OCI-LY3 (cell line): ENCODE results near the gene ALOX5.

Experiments
- H2AFZ ChIP-seq: fragments of 200-600, 300-600 bp; shearing (Covaris generic); 2 replicates; pipeline ENCODE4 v1.6.0; 2014; ENCODE audit warnings: antibody characterized with exemption, low read depth, low read length
- H3K27ac ChIP-seq: fragments of 200-600, 300-600 bp; sonication (generic); 2 replicates; pipeline ENCODE4 v1.5.1; 2014; ENCODE audit warnings: mild to moderate bottlenecking, low read length, moderate library complexity, mixed read lengths
- H3K27me3 ChIP-seq: fragments of 200-600, 300-600 bp; sonication (generic); 2 replicates; pipeline ENCODE4 v1.6.1; 2014; ENCODE audit warnings: low read depth, low read length, mixed read lengths
- H3K36me3 ChIP-seq: fragments of 200-600, 300-600 bp; sonication (generic); replicated peaks from 2 replicates; pipeline ENCODE3; 2014; ENCODE audit warnings: low read depth, low read length, mixed read lengths
- H3K4me1 ChIP-seq: fragments of 300-600, 200-600 bp; sonication (generic); 2 replicates; pipeline ENCODE4 v1.6.1; 2014; ENCODE audit warnings: low read length, mixed read lengths
- H3K4me2 ChIP-seq: fragments of 200-600, 300-600 bp; sonication (generic); 2 replicates; pipeline ENCODE4 v1.6.1; 2014; ENCODE audit warnings: low read length, mixed read lengths
- H3K4me3 ChIP-seq: fragments of 300-600, 200-600 bp; sonication (generic); 2 replicates; pipeline ENCODE4 v1.5.1; 2014; ENCODE audit warnings: antibody characterized with exemption, mild to moderate bottlenecking, low read length, moderate library complexity
- H3K79me2 ChIP-seq: fragments of 300-600, 200-600 bp; shearing (Covaris generic); 2 replicates; pipeline ENCODE4 v1.6.1; 2014; ENCODE audit warnings: mild to moderate bottlenecking, low read length, mixed read lengths
- H3K9ac ChIP-seq: fragments of 300-600, 200-600 bp; shearing (Covaris generic); 2 replicates; pipeline ENCODE4 v1.6.0; 2014; ENCODE audit warnings: mild to moderate bottlenecking, low read length, moderate library complexity
- H3K9me3 ChIP-seq: fragments of 200-600, 300-600 bp; shearing (Covaris generic); 2 replicates; pipeline ENCODE4 v1.6.1; 2014; ENCODE audit warnings: low read length, mixed read lengths; ENCODE audit not compliant: insufficient read depth
- H4K20me1 ChIP-seq: fragments of 200-600, 300-600 bp; sonication (generic); 2 replicates; pipeline ENCODE4 v1.6.1; 2016; ENCODE audit warnings: low read length, mixed read lengths; ENCODE audit not compliant: insufficient read depth
- CTCF ChIP-seq: fragments of 200-600, 300-600 bp; sonication (generic); IDR thresholded peaks from 2 replicates; pipeline ENCODE4 v1.5.1; 2014; ENCODE audit warnings: antibody characterized with exemption, low read length, low read depth
- EZH2phosphoT487 ChIP-seq: fragments of 200-600 bp; shearing (Covaris generic); IDR thresholded peaks from 2 replicates; pipeline ENCODE4 v1.6.1; 2018; ENCODE audit warnings: antibody characterized with exemption, mixed run types, low read depth

Gene ALOX5

GRCh38 chr10:45416603-45417002 lies 42.6 kb downstream of the ALOX5 start:
- Histone ChIP-seq H3K27ac (no peak overlapping the region), H3K9ac (no peak overlapping the region), H2AFZ (no peak overlapping the region), H3K4me2 (no peak overlapping the region), H3K79me2 (no peaks in the 10 kb centered on the region), H3K9me3 (no peaks in the 10 kb centered on the region), H3K4me3 (no peak overlapping the region), H4K20me1 (no peaks in the 10 kb centered on the region), H3K4me1 (peaks cover 17% of the 10 kb centered on the region), H3K27me3 (no peaks in the 10 kb centered on the region), H3K36me3 (no peaks in the 10 kb centered on the region)
- TF ChIP-seq EZH2phosphoT487 = no peak

- no peak overlapping the region for H2AFZ ChIP-seq
- no peaks in the 10 kb centered on the region for H4K20me1 ChIP-seq
- no peaks in the 10 kb centered on the region for H3K79me2 ChIP-seq
- H3K27ac ChIP-seq = no peak overlapping the region
- TF ChIP-seq CTCF (no peak), EZH2phosphoT487 (no peak)
- no peak overlapping the region for H3K9ac ChIP-seq
- no peaks in the 10 kb centered on the region for H3K36me3 ChIP-seq
- H3K27me3 ChIP-seq = no peaks in the 10 kb centered on the region
- no peak overlapping the region for H3K4me2 ChIP-seq
- no peaks in the 10 kb centered on the region for H3K9me3 ChIP-seq
- no peak overlapping the region for H3K4me3 ChIP-seq
- peaks cover 17% of the 10 kb centered on the region for H3K4me1 ChIP-seq
These were observed 43.7 kb downstream of the ALOX5 start for GRCh38 chr10:45417746-45418145.

- no peaks in the 10 kb centered on the region for H3K36me3 ChIP-seq
- H3K9ac ChIP-seq = no peak overlapping the region; the same call in 1 of the 2 replicates
- H4K20me1 ChIP-seq = no peaks in the 10 kb centered on the region
- no peak overlapping the region for H3K27ac ChIP-seq
- no peak for TF ChIP-seq EZH2phosphoT487
- TF ChIP-seq CTCF = no peak
- H3K79me2 ChIP-seq = no peaks in the 10 kb centered on the region
- H3K4me2 ChIP-seq = peak overlapping the region; percentile 68
- H3K9me3 ChIP-seq = no peaks in the 10 kb centered on the region
- H3K4me3 ChIP-seq = peak overlapping the region; percentile 82
- no peak overlapping the region for H2AFZ ChIP-seq
- peaks cover 17% of the 10 kb centered on the region for H3K4me1 ChIP-seq
- no peaks in the 10 kb centered on the region for H3K27me3 ChIP-seq
These were observed 44.4 kb downstream of the ALOX5 start for GRCh38 chr10:45418417-45418848.

GRCh38 chr10:45418849-45419675 lies 45.0 kb downstream of the ALOX5 start:
- no peaks in the 10 kb centered on the region for H3K36me3 ChIP-seq
- H2AFZ ChIP-seq = peak overlapping the region; percentile 94
- H3K4me2 ChIP-seq = peak overlapping the region; percentile 68
- TF ChIP-seq EZH2phosphoT487 (no peak), CTCF (no peak)
- no peaks in the 10 kb centered on the region for H4K20me1 ChIP-seq
- H3K9me3 ChIP-seq = no peaks in the 10 kb centered on the region
- H3K79me2 ChIP-seq = no peaks in the 10 kb centered on the region
- peak overlapping the region; percentile 82 for H3K4me3 ChIP-seq
- H3K9ac ChIP-seq = peak overlapping the region; percentile 69
- H3K27me3 ChIP-seq = no peaks in the 10 kb centered on the region
- peaks cover 17% of the 10 kb centered on the region for H3K4me1 ChIP-seq
- H3K27ac ChIP-seq = no peak overlapping the region
